HG03442 (cell line): ENCODE measurements around the gene SRF.

Source experiments
- ATAC-seq: cut with Tn5 transposase; IDR thresholded peaks from one replicate; pipeline ENCODE4 v1.9.1; 2021; ENCODE audit warnings: mild to moderate bottlenecking, moderate library complexity; ENCODE audit not compliant: unreplicated experiment

SRF gene

DNA sequence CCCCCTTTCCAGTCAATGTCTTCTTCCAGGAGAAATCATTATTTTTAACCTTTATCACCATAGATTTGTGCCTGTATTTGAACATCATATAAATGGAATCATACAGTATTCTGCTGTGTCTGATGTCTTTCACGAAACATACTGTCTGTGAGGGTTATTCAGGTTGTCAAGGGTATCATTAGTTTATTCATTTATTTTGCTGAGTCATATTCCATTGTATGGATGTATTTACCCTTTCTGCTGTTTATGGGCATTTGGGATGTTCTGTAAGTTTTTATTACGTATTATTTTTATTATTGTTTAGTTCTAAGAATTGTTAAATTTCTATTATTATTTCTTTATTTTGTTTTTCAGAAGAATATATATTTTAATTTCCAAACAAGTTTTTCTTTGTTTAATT, 36.2 kb downstream of the SRF start:
- no peak for ATAC-seq

DNA sequence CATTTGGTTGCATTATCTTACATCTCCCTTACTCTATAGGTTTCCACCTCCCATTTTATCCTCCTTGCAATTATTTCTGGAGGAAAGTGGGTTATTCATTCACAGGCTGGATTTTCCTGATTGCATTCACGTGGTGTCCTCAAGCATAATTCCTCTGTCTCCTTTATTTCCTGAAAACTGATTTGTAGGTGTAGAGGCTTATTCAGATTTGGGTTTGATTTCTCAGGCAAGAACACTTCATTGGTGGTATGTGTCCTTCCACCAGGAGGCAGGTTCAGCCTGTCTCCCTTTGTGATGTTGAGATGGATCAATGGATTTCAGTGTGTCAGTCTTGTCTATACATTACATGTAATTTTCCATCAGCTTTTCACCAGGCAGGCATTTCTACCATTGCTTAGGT, 40.9 kb downstream of the SRF start:
- ATAC-seq, result no peak

GRCh38 chr6:43213431-43213830, 42.4 kb downstream of the SRF start:
- ATAC-seq, result no peak

- ATAC-seq, result no peak
Observed at GRCh38 chr6:43215066-43215465, 44.0 kb downstream of the SRF start.

DNA sequence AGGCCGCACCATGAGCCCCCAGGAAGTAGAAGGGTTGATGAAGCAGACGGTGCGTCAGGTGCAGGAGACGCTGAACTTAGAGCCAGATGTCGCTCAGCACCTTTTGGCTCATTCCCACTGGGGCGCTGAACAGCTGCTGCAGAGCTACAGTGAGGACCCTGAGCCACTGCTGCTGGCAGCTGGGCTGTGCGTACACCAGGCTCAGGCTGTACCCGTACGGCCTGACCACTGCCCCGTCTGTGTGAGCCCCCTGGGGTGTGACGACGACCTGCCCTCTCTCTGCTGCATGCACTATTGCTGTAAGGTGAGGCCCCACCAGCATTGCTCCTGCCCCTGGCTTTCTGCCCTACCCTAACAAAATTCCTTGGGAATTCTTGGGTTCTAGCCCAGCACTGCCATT, 45.1 kb downstream of the SRF start:
- no peak for ATAC-seq

GRCh38 chr6:43217351-43217750, 46.3 kb downstream of the SRF start:
- no peak for ATAC-seq

GRCh38 chr6:43219119-43219518, 48.0 kb downstream of the SRF start:
- no peak for ATAC-seq

- no peak for ATAC-seq
Observed at GRCh38 chr6:43219814-43220213, 48.7 kb downstream of the SRF start.

DNA sequence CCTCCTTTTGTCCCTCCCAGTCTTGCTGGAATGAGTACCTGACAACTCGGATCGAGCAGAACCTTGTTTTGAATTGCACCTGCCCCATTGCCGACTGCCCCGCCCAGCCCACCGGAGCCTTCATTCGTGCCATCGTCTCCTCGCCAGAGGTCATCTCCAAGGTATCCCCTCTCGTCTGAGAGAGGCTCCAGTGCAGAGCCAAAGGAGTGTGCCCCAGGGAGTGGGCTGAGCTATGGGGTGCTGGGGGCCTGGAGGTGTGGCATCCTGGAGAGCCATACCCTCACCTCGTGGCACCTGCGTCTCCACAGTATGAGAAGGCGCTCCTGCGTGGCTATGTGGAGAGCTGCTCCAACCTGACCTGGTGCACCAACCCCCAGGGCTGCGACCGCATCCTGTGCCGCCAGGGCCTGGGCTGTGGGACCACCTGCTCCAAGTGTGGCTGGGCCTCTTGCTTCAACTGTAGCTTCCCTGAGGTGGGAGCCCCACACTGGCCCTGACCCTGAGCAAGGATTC, 49.4 kb downstream of the SRF start:
- no peak for ATAC-seq

DNA sequence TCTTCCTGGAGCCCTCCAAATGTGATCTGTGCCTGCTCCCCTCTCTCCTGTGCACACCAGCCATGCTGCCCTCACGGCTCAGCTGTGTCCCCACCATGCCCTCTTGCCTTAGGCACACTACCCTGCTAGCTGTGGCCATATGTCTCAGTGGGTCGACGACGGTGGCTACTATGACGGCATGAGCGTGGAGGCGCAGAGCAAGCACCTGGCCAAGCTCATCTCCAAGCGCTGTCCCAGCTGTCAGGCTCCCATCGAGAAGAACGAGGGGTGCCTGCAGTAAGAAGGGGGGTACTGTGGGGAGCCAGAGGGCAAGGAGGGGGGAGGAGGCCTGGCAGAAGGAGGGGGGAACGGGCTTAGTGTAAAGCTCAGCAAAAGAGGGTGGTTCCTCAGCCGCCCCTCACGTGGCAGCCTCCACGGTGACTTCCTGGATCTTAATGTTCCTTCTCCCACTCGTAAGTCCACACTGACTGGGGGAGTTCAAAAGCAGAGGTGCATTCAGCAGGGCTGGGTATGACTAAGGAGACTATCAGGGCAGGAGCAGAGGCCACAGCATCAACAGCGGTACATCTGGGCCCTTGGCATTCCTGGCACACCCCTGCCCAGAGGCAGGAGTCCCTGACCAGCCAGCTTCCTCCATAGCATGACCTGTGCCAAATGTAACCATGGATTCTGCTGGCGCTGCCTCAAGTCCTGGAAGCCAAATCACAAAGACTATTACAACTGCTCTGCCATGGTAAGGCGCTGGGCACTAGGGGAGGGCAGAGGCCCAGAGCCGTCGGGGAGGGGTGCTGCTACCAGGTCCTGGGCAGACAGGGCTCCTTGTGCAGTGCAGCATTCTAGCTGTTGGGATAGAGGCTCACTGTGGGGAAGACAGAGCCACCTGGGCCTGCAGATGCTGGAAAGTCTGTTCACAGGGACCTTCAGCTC, 50.2 kb downstream of the SRF start:
- no peak for ATAC-seq

- ATAC-seq, result no peak
Observed at GRCh38 chr6:43222418-43223059, 51.5 kb downstream of the SRF start.

- no peak for ATAC-seq
Observed at GRCh38 chr6:43223175-43223574, 52.1 kb downstream of the SRF start.

DNA sequence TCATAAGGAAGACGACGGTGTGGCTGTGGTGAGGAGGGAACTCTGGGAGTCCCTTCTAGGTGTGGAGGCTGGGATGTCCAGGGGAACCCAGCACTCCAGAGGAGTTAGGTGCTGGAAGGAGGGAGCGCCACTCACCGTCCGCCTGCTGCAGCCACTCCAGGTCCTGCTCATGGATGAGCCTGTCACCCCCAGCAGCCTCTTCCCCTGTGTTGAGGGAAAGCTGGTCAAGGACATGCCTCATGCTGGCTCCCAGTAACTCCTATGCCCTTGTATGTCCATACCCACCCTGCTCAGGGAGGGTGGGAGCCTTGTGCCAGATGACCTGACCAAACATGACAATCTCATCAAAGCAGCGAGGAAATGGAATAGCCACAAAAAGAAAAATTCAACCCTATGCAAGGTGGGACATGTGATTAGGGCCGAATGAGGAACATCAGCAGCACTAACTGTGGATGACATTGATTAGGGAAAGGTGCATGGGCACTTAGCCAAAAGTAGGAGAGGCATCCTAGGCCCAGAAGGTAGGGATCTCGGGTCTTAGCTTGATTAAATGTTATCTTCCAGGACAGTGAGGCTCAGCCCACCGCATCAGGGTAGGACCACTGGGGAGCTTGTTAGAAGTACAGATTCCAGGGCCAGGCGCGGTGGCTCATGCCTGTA, 55.3 kb downstream of the SRF start:
- ATAC-seq, result no peak

DNA sequence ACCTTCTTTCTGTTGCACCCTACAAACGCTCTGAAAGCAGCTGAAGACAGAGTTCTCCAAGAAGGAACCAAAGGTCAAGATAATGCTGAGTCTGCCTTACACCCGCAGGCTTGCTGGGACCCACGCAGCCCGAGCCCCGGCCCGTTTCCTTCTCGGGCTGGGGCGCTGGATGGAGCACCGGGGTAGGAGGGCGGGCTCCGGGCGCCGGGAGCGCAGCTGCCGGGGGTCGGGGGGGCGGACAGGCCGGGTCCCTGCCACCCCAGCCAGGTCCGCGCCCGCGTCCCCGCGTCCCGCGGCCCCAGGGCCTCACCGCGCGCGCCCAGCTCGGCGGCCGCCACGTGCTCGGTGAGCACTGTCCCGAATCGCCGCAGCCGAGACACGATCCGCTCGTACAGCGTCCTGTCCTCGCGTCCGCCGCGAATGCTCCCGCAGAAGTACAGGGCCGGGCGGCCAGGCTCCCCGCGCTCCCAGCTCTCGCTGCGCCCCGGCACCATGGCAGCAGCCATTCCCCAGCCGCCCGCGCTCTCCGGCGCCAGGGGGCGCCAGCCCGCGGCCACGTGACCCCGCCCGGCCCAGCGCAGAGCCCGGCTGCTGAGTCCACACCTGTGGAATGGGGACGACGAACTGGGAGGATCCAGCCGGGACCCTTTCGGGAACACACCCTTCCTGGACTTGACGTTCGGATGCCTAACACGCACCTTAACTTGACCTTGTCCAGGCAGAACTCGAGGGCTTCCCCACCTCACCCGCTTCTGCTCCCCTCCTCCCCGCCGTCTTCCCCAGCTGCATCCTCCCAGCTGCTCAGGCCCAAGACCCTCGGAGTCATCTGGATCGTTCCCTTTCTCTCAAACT, 58.1 kb downstream of the SRF start, which contains the start of gene DNPH1:
Gene DNPH1, minus strand, starts transcription at position 531 of the 852 bp plus-strand sequence. Its CDS starts 25 bp downstream, at position 506.
- ATAC-seq, result peak; percentile 70

- no peak for ATAC-seq
Observed at GRCh38 chr6:43229803-43230620, 58.9 kb downstream of the SRF start.

GRCh38 chr6:43231053-43231452, 60.0 kb downstream of the SRF start:
- ATAC-seq, result no peak
